BJ (cell line): ENCODE measurements around the gene EMC8. TPM values are rescaled to one million over a fixed set of nuclear protein-coding genes. Genes with fewer than 3 reads are reported as not detected.

Source experiments
- CTCF ChIA-PET: fragments of 350-600 bp; formaldehyde crosslinking; extraction: SDS; loops from one replicate; lab custom pipeline; 2021; ENCODE audit warnings: antibody characterized with exemption, inconsistent platforms; lab: Yijun Ruan, JAX
- POLR2A ChIA-PET: fragments of 300-600 bp; sonication (Branson Sonifier 250); formaldehyde crosslinking; extraction: SDS; loops from one replicate; lab custom pipeline; 2021; ENCODE audit warnings: antibody characterized with exemption; lab: Charles Lee
- DNase-seq: peaks from one replicate; pipeline ENCODE4 v3.0.0-alpha.2; 2011; ENCODE audit warnings: low read depth
- H3K27me3 ChIP-seq: 2 replicates; pipeline ENCODE4 v1.6.0; 2011; ENCODE audit warnings: low read length; ENCODE audit not compliant: control insufficient read depth, insufficient read depth
- H3K36me3 ChIP-seq: 2 replicates; pipeline ENCODE4 v1.5.1; 2011; ENCODE audit warnings: low read length; ENCODE audit not compliant: control insufficient read depth, insufficient read depth
- H3K4me3 ChIP-seq: 2 replicates; pipeline ENCODE4 v1.5.1; 2011; ENCODE audit warnings: low read depth, mild to moderate bottlenecking, control low read depth, low read length
- CTCF ChIP-seq: IDR thresholded peaks from 2 replicates; pipeline ENCODE4 v1.5.1; 2011; ENCODE audit warnings: low read depth, mild to moderate bottlenecking, control low read depth, inconsistent platforms, low read length, moderate library complexity; ENCODE audit not compliant: insufficient read depth
- polyA plus RNA-seq: library from polyadenylated mRNA; depleted of rRNA; stranded (reverse); fragments of >200 nt; gene quantifications from 2 replicates; pipeline ENCODE4 v1.2.3, GENCODE V29; 2011; rRNA removed
- small RNA-seq: library from RNA; depleted of rRNA; stranded (forward); fragments of <200 nt; gene quantifications from one replicate; pipeline ENCODE3, GENCODE V24; 2012; ENCODE audit warnings: low replicate concordance, low read depth; ENCODE audit not compliant: insufficient read length

EMC8 gene
- polyA plus RNA-seq, 1 experiment: 36.9 TPM

DNA sequence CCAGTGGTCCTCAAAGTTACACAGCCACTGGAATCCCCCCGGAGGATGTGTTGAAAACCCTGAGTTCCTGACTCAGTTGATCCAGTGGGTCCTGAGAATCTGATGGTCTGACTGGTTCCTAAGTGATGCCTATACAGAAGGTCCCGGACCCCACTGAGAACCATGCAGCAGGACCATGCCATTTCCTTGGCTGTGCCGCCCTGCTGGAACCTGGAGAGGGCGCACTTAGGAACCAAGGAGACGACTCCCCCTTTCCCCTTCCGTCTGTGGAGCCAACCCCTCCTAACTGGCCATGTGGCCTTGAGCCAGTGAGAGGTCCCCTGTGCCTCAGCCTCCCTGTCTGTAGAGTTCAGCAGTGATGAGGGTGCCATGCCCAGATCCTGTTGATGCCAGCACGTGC is 70.5 kb downstream of the EMC8 start:
- TF ChIP-seq CTCF: peak; percentile 31; the same call in 1 of the 2 replicates
- no peak for DNase-seq
- no peaks in the 10 kb centered on the region for H3K36me3 ChIP-seq
- CTCF ChIA-PET: interaction anchor here (0.9 kb wide), 1 partner anchor 10 kb away, joined by 5 read pairs; no protein-coding TSS in a partner anchor
- no peaks in the 10 kb centered on the region for H3K27me3 ChIP-seq
- POLR2A ChIA-PET: no interaction called here
- no peak overlapping the region for H3K4me3 ChIP-seq

Small RNA genes within 50 kb of the gene (small RNA-seq; reads per million reads assigned to genes)
- gene RNU1-103P: not detected

Other genes with a start within 250 kb of the EMC8 start
- 14.8 and 16.2 TPM in 2 replicates for gene GSE1, start 186.2 kb downstream of the EMC8 start, polyA plus RNA-seq
- 5.5 and 5.8 TPM in 2 replicates for gene GINS2, start 110.6 kb downstream of the EMC8 start, polyA plus RNA-seq
- gene C16orf74, start 48.4 kb downstream of the EMC8 start, polyA plus RNA-seq: 2.0 and 2.9 TPM in 2 replicates
- 763 and 892 TPM in 2 replicates for gene COX4I1, start 151 bp upstream of the EMC8 start, polyA plus RNA-seq
- not detected in 2 replicates for gene IRF8, start 99.6 kb upstream of the EMC8 start, polyA plus RNA-seq